Naive thymus-derived CD4-positive, alpha-beta T cell (primary cell): ENCODE measurements around the gene P2RX7. TPM values are rescaled to one million over a fixed set of nuclear protein-coding genes. Genes with fewer than 3 reads are reported as not detected.
"Not testable (repeated sequence)": the region's sequence is repeated elsewhere in the genome, so short reads cannot be mapped to it uniquely, and the experiment has no call there.

Source experiments
- ATAC-seq: fragments of 150-1000 bp; cut with Tn5 transposase; 2 replicates; pipeline ENCODE4 v1.10.0; 2021; ENCODE audit warnings: mild to moderate bottlenecking, moderate library complexity
- CTCF ChIA-PET: fragments of 350-600 bp; sonication (Branson Sonifier 250); formaldehyde crosslinking; loops from one replicate; lab custom pipeline; 2021; ENCODE audit warnings: antibody characterized with exemption; lab: Charles Lee
- POLR2A ChIA-PET: fragments of 350-600 bp; sonication (Branson Sonifier 250); formaldehyde crosslinking; loops from one replicate; lab custom pipeline; 2021; ENCODE audit warnings: antibody characterized with exemption, inconsistent platforms; lab: Charles Lee
- DNase-seq, 9 donors: peaks; one replicate each; pipeline versions ENCODE4 v3.0.0 to v3.0.0-alpha.2; 2020 to 2022; ENCODE audit warnings: mixed read lengths in 1 of 9
- H3K27ac ChIP-seq: one replicate; pipeline ENCODE4 v1.7.0; 2013; ENCODE audit warnings: mild to moderate bottlenecking, low read depth, low read length, moderate library complexity
- H3K27me3 ChIP-seq, 2 donors: one replicate each; pipeline ENCODE4 v1.7.0; 2013; ENCODE audit warnings: low read length in 2 of 2, mild to moderate bottlenecking in 2 of 2, moderate library complexity in 2 of 2; ENCODE audit not compliant: control insufficient read depth in 2 of 2, insufficient read depth in 2 of 2
- H3K36me3 ChIP-seq, 3 experiments: 1 replicate in 2 of 3; 2 replicates in 1 of 3; pipeline ENCODE4 v1.7.0; 2013; ENCODE audit warnings: low read length in 3 of 3, mild to moderate bottlenecking in 3 of 3, moderate library complexity in 1 of 3; ENCODE audit not compliant: insufficient read depth in 3 of 3, control insufficient read depth in 2 of 3
- H3K4me1 ChIP-seq, 2 donors: one replicate each; pipeline ENCODE4 v1.7.0; 2013; ENCODE audit warnings: low read length in 2 of 2, mild to moderate bottlenecking in 2 of 2, moderate library complexity in 1 of 2; ENCODE audit not compliant: control insufficient read depth in 2 of 2, insufficient read depth in 2 of 2
- H3K4me3 ChIP-seq: 2 replicates; pipeline ENCODE4 v1.7.0; 2013; ENCODE audit warnings: mild to moderate bottlenecking, low read length
- H3K9me3 ChIP-seq, 3 experiments: 1 replicate in 2 of 3; 2 replicates in 1 of 3; pipeline ENCODE4 v1.7.0; 2013; ENCODE audit warnings: low read length in 3 of 3; ENCODE audit not compliant: control insufficient read depth in 2 of 3
- H3K27ac Mint-ChIP-seq, 9 donors: one replicate each; pipeline ENCODE4 v1.8.0; 2020 to 2022; ENCODE audit warnings: mixed read lengths in 9 of 9, mild to moderate bottlenecking in 8 of 9, moderate library complexity in 5 of 9, inconsistent platforms in 2 of 9
- H3K27me3 Mint-ChIP-seq, 5 donors: one replicate each; pipeline ENCODE4 v1.8.0; 2021 to 2022; ENCODE audit warnings: mixed read lengths in 5 of 5, mild to moderate bottlenecking in 1 of 5
- H3K36me3 Mint-ChIP-seq, 5 donors: one replicate each; pipeline ENCODE4 v1.8.0; 2020 to 2022; ENCODE audit warnings: mixed read lengths in 5 of 5, mild to moderate bottlenecking in 3 of 5, inconsistent platforms in 1 of 5
- H3K4me1 Mint-ChIP-seq, 7 donors: one replicate each; pipeline ENCODE4 v1.8.0; 2020 to 2022; ENCODE audit warnings: mixed read lengths in 7 of 7, mild to moderate bottlenecking in 3 of 7, inconsistent platforms in 1 of 7
- H3K4me3 Mint-ChIP-seq, 10 donors: one replicate each; pipeline ENCODE4 v1.8.0; 2020 to 2022; ENCODE audit warnings: mild to moderate bottlenecking in 10 of 10, mixed read lengths in 10 of 10, moderate library complexity in 6 of 10, inconsistent platforms in 2 of 10
- H3K9me3 Mint-ChIP-seq, 11 donors: one replicate each; pipeline ENCODE4 v1.8.0; 2020 to 2022; ENCODE audit warnings: mixed read lengths in 11 of 11, mild to moderate bottlenecking in 4 of 11, inconsistent platforms in 1 of 11, moderate library complexity in 1 of 11
- intact Hi-C, 2 donors: fragments of 100-400 bp; cut with micrococcal nuclease; formaldehyde crosslinking; loops; one replicate each; pipeline ENCODE4 v1.15.1; 2023
- polyA plus RNA-seq, 2 donors: library from polyadenylated mRNA; unstranded; fragments of 300-500 nt; fragmentation: Illumina TruSeq; gene quantifications; one replicate each; pipeline ENCODE4 v1.2.3, GENCODE V29; 2021
- total RNA-seq, 6 experiments: library from RNA in 5 of 6; stranded (reverse) in 5 of 6; gene quantifications; 1 replicate in 5 of 6; 2 replicates in 1 of 6; pipeline ENCODE4 v1.2.3 and lab custom pipeline; 2021 to 2026

The P2RX7 gene
- total and polyA plus RNA-seq, 7 experiments from 2014 or later = 2.0 to 14.7 (median 5.1) TPM

GRCh38 chr12:121223292-121224285 lies 90.9 kb downstream of the P2RX7 start:
- Mint-ChIP-seq H3K36me3 (peaks cover 3 to 52% (median 11%) of the 10 kb centered on the region in 5 donors), H3K4me1 (peaks cover 23 to 57% (median 49%) of the 10 kb centered on the region in 7 donors), H3K27me3 (no peaks in the 10 kb centered on the region), H3K9me3 (peaks cover 0 to 3% (median 0%) of the 10 kb centered on the region in 11 donors), H3K27ac (peak overlapping the region; percentile 92 to 98 (median 95)), H3K4me3 (peak overlapping the region; percentile 48 to 91 (median 72))
- intact Hi-C loops = loop anchor here (1.0 to 5.0 kb wide), 8 partner anchors 13 to 163 kb away; partner anchors contain the start of gene P2RX4 (in 2 of the 2)
- Histone ChIP-seq H3K27me3 (no peaks in the 10 kb centered on the region), H3K36me3 (peaks cover 0 to 13% (median 0%) of the 10 kb centered on the region in 3 experiments), H3K4me3 (peak overlapping the region; percentile 28), H3K27ac (peak overlapping the region; percentile 56), H3K4me1 (peaks cover 16 to 48% of the 10 kb centered on the region in 2 donors), H3K9me3 (no peaks in the 10 kb centered on the region)
- ChIA-PET CTCF (interaction anchor here (0.6 to 1.8 kb wide), 7 partner anchors 10 to 128 kb away, joined by 3 to 8 read pairs (median 3); no protein-coding TSS in a partner anchor), POLR2A (interaction anchor here (0.9 to 4.8 kb wide), 12 partner anchors 8 to 578 kb away, joined by 3 to 53 read pairs (median 5); partner anchors contain the start of genes CAMKK2 and SPPL3)
- ATAC-seq = peak; percentile 68
- DNase-seq = peak in 8 of 9 donors; percentile 21 to 56 (median 48)

GRCh38 chr12:121224591-121224990 lies 91.9 kb downstream of the P2RX7 start:
- peaks cover 0 to 48% (median 8%) of the 10 kb centered on the region in 5 donors for H3K36me3 Mint-ChIP-seq
- peak overlapping the region; percentile 68 to 91 (median 80) for H3K4me3 Mint-ChIP-seq
- H3K27ac ChIP-seq = peak overlapping the region; percentile 56
- peak overlapping the region; percentile 30 for H3K4me3 ChIP-seq
- H3K4me1 ChIP-seq = peaks cover 16 to 48% of the 10 kb centered on the region in 2 donors
- H3K36me3 ChIP-seq = peaks cover 0 to 17% (median 0%) of the 10 kb centered on the region in 3 experiments
- intact Hi-C loops = loop anchor here in 1 of 2 donors (1.0 to 5.0 kb wide), 3 partner anchors 16 to 162 kb away; no protein-coding TSS in a partner anchor
- no peaks in the 10 kb centered on the region for H3K27me3 ChIP-seq
- CTCF ChIA-PET = interaction anchor here (0.5 to 1.8 kb wide), 7 partner anchors 11 to 129 kb away, joined by 3 to 8 read pairs (median 3); no protein-coding TSS in a partner anchor
- H3K9me3 ChIP-seq = no peaks in the 10 kb centered on the region
- no peaks in the 10 kb centered on the region for H3K9me3 Mint-ChIP-seq
- POLR2A ChIA-PET = interaction anchor here (0.7 to 4.8 kb wide), 15 partner anchors 9 to 577 kb away, joined by 3 to 53 read pairs (median 4); partner anchors contain the start of genes CAMKK2 and RNF34
- peak overlapping the region; percentile 92 to 98 (median 94) for H3K27ac Mint-ChIP-seq
- peak; percentile 71 for ATAC-seq
- no peaks in the 10 kb centered on the region for H3K27me3 Mint-ChIP-seq
- peaks cover 23 to 57% (median 50%) of the 10 kb centered on the region in 7 donors for H3K4me1 Mint-ChIP-seq
- peak in 8 of 9 donors; percentile 46 to 69 (median 60) for DNase-seq

- Histone ChIP-seq H3K4me3 (no peak overlapping the region), H3K36me3 (peaks cover 0 to 22% (median 0%) of the 10 kb centered on the region in 3 experiments), H3K27me3 (no peaks in the 10 kb centered on the region), H3K27ac (peak overlapping the region; percentile 56), H3K9me3 (no peaks in the 10 kb centered on the region), H3K4me1 (peaks cover 16 to 48% of the 10 kb centered on the region in 2 donors)
- Mint-ChIP-seq H3K9me3 (no peaks in the 10 kb centered on the region), H3K27ac (peak overlapping the region; percentile 55 to 92 (median 84)), H3K36me3 (peaks cover 0 to 52% (median 11%) of the 10 kb centered on the region in 5 donors), H3K27me3 (no peaks in the 10 kb centered on the region), H3K4me1 (peaks cover 27 to 69% (median 59%) of the 10 kb centered on the region in 7 donors), H3K4me3 (peak overlapping the region in 8 of 10 donors; percentile 3 to 67 (median 33))
- ChIA-PET CTCF (no interaction called here), POLR2A (interaction anchor here (1.2 to 4.8 kb wide), 3 partner anchors 10 to 192 kb away, joined by 3 to 53 read pairs (median 6); no protein-coding TSS in a partner anchor)
- DNase-seq (no peak), ATAC-seq (no peak)
- intact Hi-C loops = no loop called here
These were observed 93.7 kb downstream of the P2RX7 start for GRCh38 chr12:121226399-121226798.

GRCh38 chr12:121226871-121227270 lies 94.2 kb downstream of the P2RX7 start:
- H3K36me3 ChIP-seq = peaks cover 0 to 21% (median 0%) of the 10 kb centered on the region in 3 experiments
- CTCF ChIA-PET, DNase-seq: not testable (repeated sequence)

GRCh38 chr12:121227294-121227693 lies 94.6 kb downstream of the P2RX7 start:
- H3K36me3 Mint-ChIP-seq = peaks cover 0 to 45% (median 12%) of the 10 kb centered on the region in 5 donors

More at GRCh38 chr12:121226871-121227270, 94.2 kb downstream of the P2RX7 start:
- H3K27me3 ChIP-seq, intact Hi-C loops, ATAC-seq, H3K4me3 ChIP-seq, H3K9me3 Mint-ChIP-seq, H3K9me3 ChIP-seq, H3K27me3 Mint-ChIP-seq: not testable (repeated sequence)
- peaks cover 0 to 49% (median 12%) of the 10 kb centered on the region in 5 donors for H3K36me3 Mint-ChIP-seq
- POLR2A ChIA-PET = interaction anchor here (0.7 to 1.7 kb wide), 3 partner anchors 11 to 15 kb away, joined by 3 to 6 read pairs (median 5); no protein-coding TSS in a partner anchor
- H3K27ac Mint-ChIP-seq = peak overlapping the region; percentile 55 to 92 (median 84)
- peaks cover 24 to 68% (median 56%) of the 10 kb centered on the region in 7 donors for H3K4me1 Mint-ChIP-seq
- peak overlapping the region; percentile 56 for H3K27ac ChIP-seq
- peak overlapping the region in 6 of 10 donors; percentile 3 to 67 (median 24) for H3K4me3 Mint-ChIP-seq
- peaks cover 16 to 48% of the 10 kb centered on the region in 2 donors for H3K4me1 ChIP-seq

More at GRCh38 chr12:121227294-121227693, 94.6 kb downstream of the P2RX7 start:
- H3K4me1 ChIP-seq = peaks cover 16 to 48% of the 10 kb centered on the region in 2 donors
- ATAC-seq (no peak), DNase-seq (no peak)
- peaks cover 21 to 66% (median 54%) of the 10 kb centered on the region in 7 donors for H3K4me1 Mint-ChIP-seq
- peaks cover 0 to 22% (median 0%) of the 10 kb centered on the region in 3 experiments for H3K36me3 ChIP-seq
- H3K4me3 Mint-ChIP-seq = no peak overlapping the region
- no peaks in the 10 kb centered on the region for H3K9me3 Mint-ChIP-seq
- ChIA-PET CTCF (no interaction called here), POLR2A (interaction anchor here (0.7 to 1.7 kb wide), 3 partner anchors 11 to 16 kb away, joined by 3 to 6 read pairs (median 5); no protein-coding TSS in a partner anchor)
- H3K27me3 Mint-ChIP-seq = no peaks in the 10 kb centered on the region
- peak overlapping the region; percentile 40 to 86 (median 58) for H3K27ac Mint-ChIP-seq
- no peaks in the 10 kb centered on the region for H3K27me3 ChIP-seq
- peak overlapping the region; percentile 56 for H3K27ac ChIP-seq
- no peaks in the 10 kb centered on the region for H3K9me3 ChIP-seq
- intact Hi-C loops = no loop called here
- H3K4me3 ChIP-seq = no peak overlapping the region
